ENCODE measurements around the gene HDAC7.

DNA sequence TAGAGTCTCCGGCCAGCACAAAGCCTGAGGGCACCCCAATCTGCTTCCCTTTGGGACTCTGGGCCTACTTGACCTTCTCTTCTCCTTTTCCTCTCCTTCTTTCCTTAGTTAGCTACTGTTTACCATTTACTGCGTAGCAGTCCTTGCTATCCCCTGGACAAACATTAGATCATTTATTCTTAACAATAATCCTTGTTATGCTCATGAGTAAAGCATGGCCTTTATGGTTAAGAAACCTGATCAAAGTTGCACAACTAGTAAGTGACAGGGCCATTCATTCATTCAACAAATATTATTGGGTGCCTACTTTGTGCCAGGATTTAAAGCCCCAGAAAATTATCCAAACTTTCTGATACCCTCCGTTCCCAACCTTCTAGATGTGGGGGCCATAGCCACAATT is 3.2 kb upstream of the HDAC7 start:
- TF ChIP-seq POLR2A (IDR thresholded peaks at IDR 0.05; ENCODE audit: low read depth, low read length) = no peak
- no peak for TF ChIP-seq SPI1 (IDR thresholded peaks at IDR 0.05; ENCODE audit: low read depth, low read length)
- TF ChIP-seq POLR2AphosphoS5 (IDR thresholded peaks at IDR 0.05; ENCODE audit: low read depth, low read length) = no peak
- no peak for TF ChIP-seq TAF1 (IDR thresholded peaks at IDR 0.05; ENCODE audit: low read depth, low read length)
